ENCODE results near the gene GASK1A.
"Not testable (repeated sequence)": the region's sequence is repeated elsewhere in the genome, so short reads cannot be mapped to it uniquely, and the experiment has no call there.

GASK1A gene

GRCh38 chr3:43031485-43031884 is 52.4 kb downstream of the GASK1A start:
- DNase-seq (ENCODE audit: low read depth, low spot score) = no peak

DNA sequence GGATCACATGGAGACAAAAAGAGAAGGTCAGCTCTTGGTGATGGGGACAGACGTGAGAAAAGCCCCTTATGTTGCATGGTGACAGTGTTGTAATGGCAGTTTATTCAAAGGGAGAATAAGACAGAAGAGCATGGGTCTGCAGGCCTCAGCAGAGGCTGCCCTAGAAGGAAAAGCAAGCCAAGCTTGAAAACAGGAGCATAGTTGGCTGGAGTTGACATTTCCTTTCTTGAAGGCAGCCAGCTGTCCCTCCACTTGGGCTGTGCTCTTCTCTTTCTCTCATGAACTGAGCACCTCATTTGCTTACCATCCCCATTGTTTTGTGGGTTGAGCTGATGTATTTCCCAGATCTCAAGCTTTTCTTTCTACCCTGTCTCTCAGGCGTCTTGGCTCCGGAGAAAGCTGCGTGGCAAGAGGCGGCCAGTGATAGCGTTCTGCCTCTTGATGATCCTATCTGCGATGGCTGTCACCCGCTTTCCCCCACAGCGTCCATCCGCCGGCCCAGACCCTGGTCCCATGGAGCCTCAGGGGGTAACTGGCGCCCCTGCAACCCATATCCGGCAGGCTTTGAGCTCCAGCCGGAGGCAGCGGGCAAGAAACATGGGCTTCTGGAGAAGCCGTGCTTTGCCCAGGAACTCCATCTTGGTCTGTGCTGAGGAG is 52.9 kb downstream of the GASK1A start:
- no peak for DNase-seq (ENCODE audit: low read depth, low spot score)

GRCh38 chr3:43032646-43033628 is 53.8 kb downstream of the GASK1A start:
- DNase-seq (ENCODE audit: low read depth, low spot score) = no peak

DNA sequence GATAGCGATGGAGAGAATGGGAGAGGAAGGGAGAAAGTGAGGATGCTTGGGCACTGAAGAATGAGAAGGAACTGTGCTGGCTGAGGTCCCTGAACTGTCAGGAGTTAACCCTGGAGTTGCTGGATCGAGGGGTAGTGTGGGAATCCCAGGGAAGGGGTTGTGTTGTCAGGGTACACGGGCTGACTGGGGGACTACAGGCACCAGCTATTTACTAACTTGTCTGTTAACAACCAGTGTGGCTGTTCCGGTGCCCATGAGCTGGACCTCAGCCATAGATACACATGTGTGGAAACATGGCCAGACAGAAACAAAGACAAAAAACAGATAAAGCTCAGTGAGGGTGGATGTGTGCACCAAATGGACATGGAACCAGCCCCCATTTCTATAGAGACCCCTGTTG is 55.1 kb downstream of the GASK1A start:
- DNase-seq (ENCODE audit: low read depth, low spot score) = no peak

DNA sequence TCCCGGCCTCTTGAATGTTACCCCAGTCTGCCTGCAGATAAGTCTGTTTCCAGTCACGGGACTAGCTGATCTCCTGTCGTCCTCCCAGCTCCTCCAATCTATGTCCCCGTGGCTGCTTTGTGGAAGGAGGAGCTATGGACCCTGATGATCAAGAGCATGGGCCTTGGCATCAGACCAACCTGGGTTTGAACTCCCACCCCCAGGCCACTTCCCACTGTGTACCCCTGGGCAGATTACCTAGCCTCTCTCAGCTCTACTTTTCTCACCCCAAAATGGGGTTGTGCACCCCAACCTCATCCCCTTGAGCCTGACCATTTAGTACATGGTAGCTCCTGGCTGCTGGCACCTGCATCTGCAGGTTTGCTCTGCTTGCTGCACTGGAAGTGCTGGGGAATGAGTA is 55.8 kb downstream of the GASK1A start:
- DNase-seq (ENCODE audit: low read depth, low spot score) = no peak

DNA sequence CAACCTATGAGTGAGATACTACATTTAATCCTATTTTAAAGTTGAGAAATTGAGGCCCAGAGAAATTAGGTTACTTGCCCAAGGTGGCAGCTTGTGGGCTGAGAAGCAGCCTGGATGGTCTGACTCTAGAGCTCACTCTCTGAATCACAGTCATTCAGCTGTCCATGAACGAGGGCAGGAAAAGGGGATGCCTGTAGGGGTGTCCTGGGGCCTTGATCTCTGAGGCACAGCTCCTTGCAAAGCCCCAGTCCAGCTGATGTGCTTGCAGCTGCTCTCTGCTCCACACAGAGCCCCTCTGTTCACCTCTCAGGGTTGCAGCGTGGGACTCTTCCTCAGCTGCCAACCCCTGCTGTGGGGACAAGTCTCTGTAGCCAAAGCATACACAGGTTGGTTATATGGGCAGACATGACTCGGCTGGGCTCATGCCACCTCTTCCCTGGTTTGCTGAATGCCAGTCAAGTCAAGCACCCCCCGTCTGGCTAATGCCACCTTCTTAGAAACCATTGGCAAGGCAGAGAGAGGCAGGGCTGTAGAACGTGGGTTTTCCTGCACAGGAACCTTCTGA is 56.8 kb downstream of the GASK1A start:
- DNase-seq (ENCODE audit: low read depth, low spot score) = no peak

DNA sequence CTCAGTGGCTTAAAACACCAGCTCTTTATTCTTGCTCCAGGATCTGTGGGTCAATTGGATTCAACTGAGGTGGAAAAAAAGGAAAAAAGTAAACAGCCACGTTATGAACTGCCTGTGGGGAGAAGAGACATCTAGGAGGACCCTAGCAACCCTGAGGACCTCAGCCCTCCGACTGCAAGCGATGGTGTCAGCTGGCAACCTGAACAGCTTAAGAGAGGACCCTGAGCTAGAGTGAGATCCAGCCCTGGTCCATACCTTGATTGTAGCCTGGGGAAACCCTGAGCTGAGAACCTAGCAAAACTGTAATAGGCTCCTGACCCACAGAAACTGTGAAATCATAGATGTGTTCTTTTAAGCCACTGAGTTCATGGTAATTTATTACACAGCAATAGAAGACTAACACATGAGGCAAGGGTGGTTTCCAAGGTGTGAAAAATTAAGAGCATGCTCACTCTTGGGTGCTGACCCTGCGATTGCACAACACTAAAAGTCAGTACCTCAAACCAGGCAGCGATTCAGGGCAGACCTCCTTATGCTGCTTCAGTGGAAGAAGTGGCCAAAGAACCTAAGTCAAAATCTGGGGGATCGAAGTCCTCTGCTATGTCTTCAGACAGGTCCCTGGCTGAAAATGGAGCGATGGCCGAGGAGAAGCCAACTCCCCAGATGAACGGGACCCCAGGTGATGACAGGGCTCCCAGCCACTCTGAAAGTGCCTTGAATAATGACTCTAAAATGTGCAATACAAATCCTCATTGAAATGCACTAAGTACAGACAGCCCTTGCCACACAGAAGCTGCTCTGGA is 57.7 kb downstream of the GASK1A start:
- no peak for DNase-seq (ENCODE audit: low read depth, low spot score)

- DNase-seq (ENCODE audit: low read depth, low spot score) = no peak
These were observed 58.9 kb downstream of the GASK1A start for GRCh38 chr3:43038010-43038409.

DNA sequence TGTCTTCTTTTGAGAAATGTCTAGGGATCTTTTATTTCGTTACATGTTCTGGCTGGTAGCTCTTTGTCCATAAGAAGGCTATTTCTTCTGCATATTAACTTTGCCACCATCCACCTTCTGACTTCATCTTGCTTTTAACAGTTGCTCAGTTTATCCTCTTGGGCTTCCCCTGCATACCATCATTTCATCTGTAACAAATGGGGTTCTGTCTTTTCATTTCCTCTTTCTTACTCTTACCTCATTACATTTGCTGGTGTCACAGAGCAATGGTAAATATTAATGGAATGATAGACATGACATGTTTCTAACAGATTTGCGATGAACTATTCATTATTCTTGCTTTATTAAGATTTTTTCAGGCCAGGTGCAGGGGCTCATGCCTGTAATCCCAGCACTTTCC is 62.4 kb downstream of the GASK1A start:
- DNase-seq (ENCODE audit: low read depth, low spot score) = no peak

- DNase-seq (ENCODE audit: low read depth, low spot score) = no peak
These were observed 64.1 kb downstream of the GASK1A start for GRCh38 chr3:43043071-43043766.

DNA sequence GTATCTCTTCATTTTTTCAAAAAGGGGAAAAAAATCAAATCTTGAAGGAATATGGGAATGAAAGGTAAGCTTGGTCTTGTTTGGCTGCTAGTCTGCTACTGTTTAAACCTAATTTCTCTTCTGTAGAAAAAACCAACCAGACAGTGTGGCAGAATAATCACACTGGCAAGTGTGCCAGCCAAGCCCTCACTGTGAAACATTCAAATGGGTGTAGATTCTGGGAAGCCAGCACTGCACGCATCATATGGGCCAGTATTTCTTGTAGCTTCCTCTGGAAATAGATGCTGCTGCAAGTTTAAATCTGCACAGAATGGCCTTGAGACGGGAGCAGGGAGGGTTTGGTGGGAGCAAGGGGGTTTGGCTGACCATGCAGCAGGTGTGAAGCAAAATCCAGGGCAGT is 64.7 kb downstream of the GASK1A start:
- DNase-seq (ENCODE audit: low read depth, low spot score) = no peak

DNA sequence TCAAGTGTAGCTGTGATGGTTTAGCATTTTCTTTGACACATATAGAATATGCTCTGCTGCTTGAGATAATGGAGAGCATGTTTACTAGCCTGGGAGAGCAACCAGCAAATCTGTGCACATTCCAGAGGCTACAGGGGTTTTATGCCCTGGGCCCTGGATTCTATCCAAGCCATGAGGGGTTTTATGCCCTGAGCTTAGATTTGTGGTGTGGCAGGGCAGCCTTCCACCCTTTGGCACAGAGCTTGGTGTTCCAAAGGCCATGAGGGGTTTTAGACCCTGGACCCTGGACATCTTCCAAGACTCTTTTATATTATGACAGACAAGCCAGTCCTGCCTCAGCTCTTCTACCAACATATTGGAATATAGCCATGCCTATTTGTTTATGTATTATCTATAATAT is 66.0 kb downstream of the GASK1A start:
- DNase-seq (ENCODE audit: low read depth, low spot score) = not testable (repeated sequence)

GRCh38 chr3:43046583-43046982 is 67.5 kb downstream of the GASK1A start:
- DNase-seq (ENCODE audit: low read depth, low spot score) = no peak

DNA sequence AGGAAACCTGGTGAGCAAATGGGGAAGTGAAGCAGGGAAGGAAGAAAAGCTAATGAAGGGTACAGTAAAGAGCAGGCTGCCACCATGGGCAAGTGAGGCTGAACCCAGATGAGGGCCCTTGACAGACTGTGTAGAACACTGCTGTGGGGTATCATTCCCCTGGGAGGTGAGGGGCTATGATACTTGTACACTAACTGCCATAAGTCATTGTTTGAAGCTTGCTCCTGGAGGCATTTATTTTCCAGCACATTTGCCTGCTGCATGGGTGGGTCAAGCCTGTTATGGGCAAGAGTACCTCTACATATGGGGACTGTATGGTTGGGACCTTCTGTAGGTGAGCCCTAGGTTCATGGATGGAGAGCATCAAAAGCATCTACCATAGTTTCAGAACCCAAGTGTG is 69.4 kb downstream of the GASK1A start:
- no peak for DNase-seq (ENCODE audit: low read depth, low spot score)

DNA sequence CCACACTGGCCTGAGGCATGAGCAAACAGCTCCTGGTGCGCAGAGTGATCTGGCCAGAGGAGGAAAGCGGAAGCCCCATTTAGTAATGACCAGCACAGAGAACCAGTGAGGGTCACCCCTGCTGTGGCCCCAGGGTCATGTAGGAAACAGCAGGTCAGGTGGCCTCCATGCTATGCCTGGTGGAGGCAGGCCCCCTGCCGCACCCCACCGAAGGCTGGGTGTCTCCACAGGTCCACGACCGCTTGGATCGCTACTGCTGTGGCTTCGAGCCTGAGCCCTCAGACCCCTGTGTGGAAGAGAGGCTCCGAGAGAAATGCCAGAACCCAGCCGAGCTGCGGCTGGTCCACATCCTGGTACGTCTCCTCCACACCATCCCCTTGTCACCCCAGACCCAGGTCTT is 74.2 kb downstream of the GASK1A start:
- DNase-seq (ENCODE audit: low read depth, low spot score) = no peak

GRCh38 chr3:43054754-43055153 is 75.6 kb downstream of the GASK1A start:
- no peak for DNase-seq (ENCODE audit: low read depth, low spot score)

DNA sequence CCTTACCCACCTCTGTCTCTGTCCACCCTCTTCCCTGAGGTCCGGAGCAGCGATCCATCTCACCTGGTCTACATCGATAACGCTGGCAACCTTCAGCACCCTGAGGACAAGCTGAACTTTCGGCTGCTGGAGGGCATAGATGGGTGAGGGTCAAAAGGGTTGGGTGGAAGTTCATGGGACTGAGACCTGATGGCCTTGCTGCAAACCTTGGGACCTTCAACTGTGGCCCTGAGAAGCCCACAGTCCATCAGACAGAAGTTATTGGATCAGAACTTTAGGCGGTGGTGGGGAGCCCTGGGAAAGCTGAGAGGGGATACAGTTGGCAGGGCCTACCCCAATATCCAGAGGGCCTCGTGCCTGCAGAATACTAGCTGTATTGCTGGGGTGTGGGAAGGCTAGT is 76.3 kb downstream of the GASK1A start:
- DNase-seq (ENCODE audit: low read depth, low spot score) = no peak

GRCh38 chr3:43055806-43056770 is 77.0 kb downstream of the GASK1A start:
- DNase-seq (ENCODE audit: low read depth, low spot score) = no peak

- DNase-seq (ENCODE audit: low read depth, low spot score) = no peak
These were observed 80.3 kb downstream of the GASK1A start for GRCh38 chr3:43059456-43059855.

All from activated naive CD8-positive, alpha-beta T cell treated with anti-CD3 and anti-CD28 coated beads, Interleukin-2, amount 50 U/mL, for 16 hours (primary cell).